Upper lobe of right lung (tissue), 1 donor: ENCODE measurements around the gene GALT. TPM values are rescaled to one million over a fixed set of nuclear protein-coding genes. Genes with fewer than 3 reads are reported as not detected.
A peak's percentile ranks its signal among the peaks of the same experiment; 100 is the strongest.

Source experiments
- ATAC-seq: fragments of 200-7000 bp; cut with Tn5 transposase; one replicate; pipeline ENCODE4 v1.9.1; 2020; ENCODE audit warnings: mild to moderate bottlenecking, moderate library complexity
- DNase-seq: peaks from one replicate; pipeline ENCODE4 v3.0.0-alpha.2; 2020
- H3K27ac ChIP-seq: fragments of 200-600 bp; one replicate; pipeline ENCODE4 v1.8.0; 2022
- H3K27me3 ChIP-seq: fragments of 200-600 bp; one replicate; pipeline ENCODE4 v1.8.0; 2022; ENCODE audit warnings: mild to moderate bottlenecking
- H3K36me3 ChIP-seq: fragments of 200-600 bp; one replicate; pipeline ENCODE4 v1.8.0; 2022
- H3K4me1 ChIP-seq: fragments of 200-600 bp; one replicate; pipeline ENCODE4 v1.8.0; 2022
- H3K4me3 ChIP-seq: fragments of 200-600 bp; one replicate; pipeline ENCODE4 v1.8.0; 2022; ENCODE audit warnings: mild to moderate bottlenecking
- H3K9me3 ChIP-seq: fragments of 200-600 bp; one replicate; pipeline ENCODE4 v1.8.0; 2022
- intact Hi-C: fragments of 100-400 bp; cut with DNase I; formaldehyde crosslinking; loops from one replicate; pipeline ENCODE4 v1.11.0; 2022
- total RNA-seq: library from RNA; stranded (reverse); fragmentation: NEBNext Ultra II Directional; extraction: Animal tissue kit (Norgen Biotek cat#: 25700); gene quantifications from one replicate; pipeline ENCODE4 v1.2.1, GENCODE V29; 2021
- TF ChIP-seq, protein P1 (sequence below): fragments of 200-600 bp; IDR thresholded peaks from one replicate; pipeline ENCODE4 v1.8.0; 2022; ENCODE audit warnings: antibody characterized with exemption
- donor health status: DM: no; HTN: yes; CAD: no; lungs with severe emphysema.

The GALT gene
- total RNA-seq, 1 donor from 2014 or later = 47.6 TPM

DNA sequence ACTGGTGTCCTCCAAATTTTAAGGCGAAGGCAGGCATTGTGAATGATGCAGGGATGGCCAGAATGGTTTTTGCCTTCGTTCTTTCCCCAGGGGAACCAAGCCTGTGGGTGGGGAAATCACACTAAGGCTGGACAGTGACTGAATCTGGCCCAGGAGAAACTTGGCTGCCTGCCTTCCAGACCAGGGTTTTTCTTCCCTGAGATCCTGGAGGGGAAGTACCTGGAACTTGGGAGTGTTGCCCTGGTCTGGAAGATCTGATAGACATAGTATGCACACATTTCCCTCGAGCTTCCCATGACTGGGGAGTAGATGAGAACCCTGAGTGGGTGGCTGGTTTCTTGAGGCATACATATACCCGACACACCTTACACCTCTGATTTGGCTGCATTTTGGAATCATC, 4.8 kb downstream of the GALT start:
- intact Hi-C loops = no loop called here
- Histone ChIP-seq H3K9me3 (no peaks in the 10 kb centered on the region), H3K4me1 (peaks cover 48% of the 10 kb centered on the region), H3K27ac (peak overlapping the region; percentile 82), H3K27me3 (no peaks in the 10 kb centered on the region), H3K36me3 (peaks cover 18% of the 10 kb centered on the region), H3K4me3 (peak overlapping the region; percentile 47)
- TF ChIP-seq, protein P1, sequence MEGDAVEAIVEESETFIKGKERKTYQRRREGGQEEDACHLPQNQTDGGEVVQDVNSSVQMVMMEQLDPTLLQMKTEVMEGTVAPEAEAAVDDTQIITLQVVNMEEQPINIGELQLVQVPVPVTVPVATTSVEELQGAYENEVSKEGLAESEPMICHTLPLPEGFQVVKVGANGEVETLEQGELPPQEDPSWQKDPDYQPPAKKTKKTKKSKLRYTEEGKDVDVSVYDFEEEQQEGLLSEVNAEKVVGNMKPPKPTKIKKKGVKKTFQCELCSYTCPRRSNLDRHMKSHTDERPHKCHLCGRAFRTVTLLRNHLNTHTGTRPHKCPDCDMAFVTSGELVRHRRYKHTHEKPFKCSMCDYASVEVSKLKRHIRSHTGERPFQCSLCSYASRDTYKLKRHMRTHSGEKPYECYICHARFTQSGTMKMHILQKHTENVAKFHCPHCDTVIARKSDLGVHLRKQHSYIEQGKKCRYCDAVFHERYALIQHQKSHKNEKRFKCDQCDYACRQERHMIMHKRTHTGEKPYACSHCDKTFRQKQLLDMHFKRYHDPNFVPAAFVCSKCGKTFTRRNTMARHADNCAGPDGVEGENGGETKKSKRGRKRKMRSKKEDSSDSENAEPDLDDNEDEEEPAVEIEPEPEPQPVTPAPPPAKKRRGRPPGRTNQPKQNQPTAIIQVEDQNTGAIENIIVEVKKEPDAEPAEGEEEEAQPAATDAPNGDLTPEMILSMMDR = no peak
- ATAC-seq (no peak), DNase-seq (no peak)

DNA sequence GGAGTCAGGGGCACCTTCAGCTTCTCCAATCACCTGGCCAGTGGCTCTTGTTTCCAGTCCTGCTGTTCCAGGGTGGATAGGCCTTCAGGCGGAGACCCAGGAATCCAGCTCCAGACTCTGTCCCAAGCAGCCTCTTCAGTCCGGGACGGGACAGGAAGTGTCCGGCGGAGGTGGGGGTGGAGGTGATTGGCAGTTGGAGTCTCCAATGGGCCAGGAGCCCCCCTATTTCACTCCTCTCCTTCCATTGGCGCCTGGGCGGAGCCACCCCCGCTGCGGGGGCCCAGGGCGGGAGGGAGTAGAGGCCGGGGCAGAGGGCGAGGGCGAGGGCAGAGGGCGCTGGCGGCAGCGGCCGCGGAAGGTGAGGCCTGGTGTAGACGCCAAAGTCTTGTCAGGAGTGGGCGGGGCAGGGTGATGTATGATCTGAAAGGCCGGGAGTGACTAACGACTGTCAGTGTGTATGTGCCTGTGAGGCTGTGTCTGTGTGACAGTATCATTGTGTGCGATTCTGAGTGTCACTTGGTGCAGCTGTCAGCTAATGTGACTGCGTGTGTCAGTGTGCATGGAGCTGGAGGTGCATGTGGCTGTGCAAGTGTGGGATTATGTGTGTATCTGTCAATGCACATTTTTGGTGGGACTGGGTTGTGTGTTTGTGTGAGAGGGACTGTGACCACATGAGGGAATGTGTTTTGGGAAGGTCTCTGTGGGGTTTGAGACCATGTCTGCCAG, 5.6 kb downstream of the GALT start, which contains the start of gene IL11RA:
Gene IL11RA, plus strand, starts transcription at position 310 of the 726 bp plus-strand sequence. CDS start 3,033 bp downstream, outside the sequence.
- Histone ChIP-seq H3K36me3 (peaks cover 18% of the 10 kb centered on the region), H3K27ac (peak within 1 kb of the TSS; percentile 82), H3K9me3 (no peaks in the 10 kb centered on the region), H3K27me3 (no peaks in the 10 kb centered on the region), H3K4me3 (peak within 1 kb of the TSS; percentile 47), H3K4me1 (peaks cover 47% of the 10 kb centered on the region)
- TF ChIP-seq, protein P1 = no peak
- ATAC-seq = peak; percentile 93
- intact Hi-C loops = no loop called here
- peak; percentile 94 for DNase-seq

DNA sequence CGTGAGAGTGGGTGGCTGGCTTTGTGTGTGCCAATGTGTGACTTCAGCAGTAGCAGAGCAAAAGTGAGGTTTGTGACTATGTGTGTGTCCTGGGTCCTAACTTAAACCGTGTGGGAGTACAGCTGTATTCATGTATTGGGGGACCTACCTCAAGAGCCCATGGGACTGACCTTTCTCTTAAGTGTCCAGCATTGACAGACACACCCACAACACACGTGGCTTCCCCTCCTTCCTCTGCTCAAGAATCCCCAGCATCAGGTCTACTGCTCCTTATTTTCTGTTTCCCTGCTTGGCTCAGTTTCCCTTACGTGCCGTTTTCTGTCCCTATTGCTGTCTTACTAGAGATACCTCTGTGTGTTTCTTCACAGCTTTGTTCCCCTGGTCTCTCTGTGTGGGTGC, 6.1 kb downstream of the GALT start:
- Histone ChIP-seq H3K36me3 (peaks cover 18% of the 10 kb centered on the region), H3K4me1 (peaks cover 42% of the 10 kb centered on the region), H3K9me3 (no peaks in the 10 kb centered on the region), H3K4me3 (peak overlapping the region; percentile 47), H3K27me3 (no peaks in the 10 kb centered on the region), H3K27ac (peak overlapping the region; percentile 82)
- ATAC-seq (no peak), DNase-seq (no peak)
- TF ChIP-seq, protein P1 = no peak
- intact Hi-C loops = no loop called here

GRCh38 chr9:34653151-34654072, 6.9 kb downstream of the GALT start:
- ATAC-seq (no peak), DNase-seq (no peak)
- Histone ChIP-seq H3K36me3 (peaks cover 16% of the 10 kb centered on the region), H3K4me1 (peaks cover 33% of the 10 kb centered on the region), H3K27me3 (no peaks in the 10 kb centered on the region), H3K27ac (peak overlapping the region; percentile 82), H3K9me3 (no peaks in the 10 kb centered on the region), H3K4me3 (no peak overlapping the region)
- TF ChIP-seq, protein P1 = no peak
- intact Hi-C loops = no loop called here

DNA sequence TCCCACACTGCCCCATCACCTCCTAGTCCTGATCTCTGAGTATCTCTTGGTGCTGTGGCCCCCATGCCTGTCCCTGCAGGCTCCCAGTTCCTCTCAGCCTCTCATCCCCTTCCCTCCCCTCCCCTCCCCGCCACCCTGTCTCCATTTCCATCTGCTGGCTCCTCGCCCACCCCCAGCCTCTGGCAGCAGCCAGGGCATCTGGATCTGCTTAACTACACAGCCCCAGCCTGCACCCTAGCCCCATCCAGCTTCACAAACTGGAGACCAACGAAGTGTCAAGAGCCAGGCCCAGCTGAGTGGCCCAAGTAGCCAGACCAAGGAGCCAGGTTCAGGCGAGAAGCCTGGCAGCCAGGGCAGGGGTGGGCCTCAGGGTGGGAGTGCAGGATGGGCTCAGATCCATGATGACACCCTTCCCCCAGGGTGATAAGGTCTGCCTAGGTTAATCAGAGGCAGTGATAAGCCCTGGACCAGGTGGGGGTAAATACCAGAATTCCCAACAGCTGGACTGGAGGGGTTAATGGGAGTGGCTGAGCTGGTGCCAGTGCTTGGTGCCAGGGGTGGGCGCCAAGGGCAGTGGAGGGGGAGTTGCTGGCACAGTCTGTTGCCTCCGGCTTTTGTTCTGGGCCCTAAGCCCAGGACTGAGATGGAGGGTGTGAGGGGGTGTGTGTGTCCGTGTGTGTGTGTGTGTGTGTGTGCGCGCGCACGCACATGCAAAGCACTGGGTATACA, 8.0 kb downstream of the GALT start:
- H3K27me3 ChIP-seq = no peaks in the 10 kb centered on the region
- intact Hi-C loops = no loop called here
- no peak overlapping the region for H3K4me3 ChIP-seq
- H3K36me3 ChIP-seq = peaks cover 5% of the 10 kb centered on the region
- TF ChIP-seq, protein P1 = no peak
- H3K4me1 ChIP-seq = peaks cover 31% of the 10 kb centered on the region
- ATAC-seq (peak; percentile 4), DNase-seq (no peak)
- peak overlapping the region; percentile 51 for H3K27ac ChIP-seq
- no peaks in the 10 kb centered on the region for H3K9me3 ChIP-seq
